Fibroblast of pulmonary artery (primary cell): ENCODE data around the gene EDC4.

Experiments used
- DNase-seq: peaks from one replicate; pipeline ENCODE4 v3.0.0-alpha.2; 2010; ENCODE audit warnings: low read depth
- H3K4me3 ChIP-seq: replicated peaks from 2 replicates; pipeline ENCODE4 v1.5.1; 2011; ENCODE audit warnings: low read depth, mild to moderate bottlenecking, control low read depth, low read length, moderate library complexity
- CTCF ChIP-seq: IDR thresholded peaks from 2 replicates; pipeline ENCODE4 v1.5.1; 2011; ENCODE audit warnings: mild to moderate bottlenecking, control low read depth, low read length, inconsistent platforms; ENCODE audit errors: missing control alignments

The EDC4 gene

GRCh38 chr16:67847064-67847861, 25.6 kb upstream of the EDC4 start, which contains the start of gene CENPT:
Gene CENPT, minus strand, starts transcription at chr16:67847693. Its CDS starts 13,834 bp downstream, at chr16:67833859.
- TF ChIP-seq CTCF: no peak
- peak; percentile 57 for DNase-seq
- peak within 1 kb of the TSS; percentile 92 for H3K4me3 ChIP-seq

- H3K4me3 ChIP-seq: peak overlapping the region; percentile 92
- TF ChIP-seq CTCF: no peak
- no peak for DNase-seq
Measured at GRCh38 chr16:67848118-67848517, 24.7 kb upstream of the EDC4 start.

GRCh38 chr16:67853670-67854069, 19.2 kb upstream of the EDC4 start:
- no peak for DNase-seq
- H3K4me3 ChIP-seq: no peak overlapping the region
- TF ChIP-seq CTCF: no peak

- no peak overlapping the region for H3K4me3 ChIP-seq
- TF ChIP-seq CTCF: no peak
- DNase-seq: no peak
Measured at GRCh38 chr16:67855789-67856188, 17.1 kb upstream of the EDC4 start.

GRCh38 chr16:67856927-67857546, 15.8 kb upstream of the EDC4 start:
- no peak for DNase-seq
- no peak overlapping the region for H3K4me3 ChIP-seq
- TF ChIP-seq CTCF: no peak

GRCh38 chr16:67857547-67858233, 15.2 kb upstream of the EDC4 start:
- H3K4me3 ChIP-seq: no peak overlapping the region
- peak; percentile 96 for DNase-seq
- TF ChIP-seq CTCF: no peak
